ENCODE results near the gene EOLA2.
"Not testable (repeated sequence)": the region's sequence is repeated elsewhere in the genome, so short reads cannot be mapped to it uniquely, and the experiment has no call there.

The EOLA2 gene

DNA sequence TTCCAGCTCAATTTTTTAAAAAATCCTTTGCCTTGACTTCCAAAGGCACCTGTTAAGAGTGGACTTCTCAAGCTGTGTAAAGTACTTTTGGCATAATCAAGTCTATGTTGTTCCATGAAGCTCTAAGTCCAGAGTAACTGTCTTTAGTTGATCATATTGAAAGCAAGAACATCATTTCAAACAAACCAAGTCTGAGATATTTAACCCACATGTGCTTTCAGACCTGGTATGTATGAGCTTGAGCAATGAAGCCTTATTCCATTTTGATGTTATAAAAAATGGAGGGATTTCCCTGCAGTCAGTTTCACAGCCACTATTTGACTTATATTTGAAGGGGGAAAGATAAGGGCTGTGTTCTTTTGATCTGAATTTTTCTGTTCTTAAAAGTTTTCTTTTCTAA is 23.7 kb upstream of the EOLA2 start:
- H3K4me3 ChIP-seq (ENCODE audit: low read depth, low read length) = no peak overlapping the region
- no peak for DNase-seq (ENCODE audit: low read depth)
- TF ChIP-seq, protein P1, sequence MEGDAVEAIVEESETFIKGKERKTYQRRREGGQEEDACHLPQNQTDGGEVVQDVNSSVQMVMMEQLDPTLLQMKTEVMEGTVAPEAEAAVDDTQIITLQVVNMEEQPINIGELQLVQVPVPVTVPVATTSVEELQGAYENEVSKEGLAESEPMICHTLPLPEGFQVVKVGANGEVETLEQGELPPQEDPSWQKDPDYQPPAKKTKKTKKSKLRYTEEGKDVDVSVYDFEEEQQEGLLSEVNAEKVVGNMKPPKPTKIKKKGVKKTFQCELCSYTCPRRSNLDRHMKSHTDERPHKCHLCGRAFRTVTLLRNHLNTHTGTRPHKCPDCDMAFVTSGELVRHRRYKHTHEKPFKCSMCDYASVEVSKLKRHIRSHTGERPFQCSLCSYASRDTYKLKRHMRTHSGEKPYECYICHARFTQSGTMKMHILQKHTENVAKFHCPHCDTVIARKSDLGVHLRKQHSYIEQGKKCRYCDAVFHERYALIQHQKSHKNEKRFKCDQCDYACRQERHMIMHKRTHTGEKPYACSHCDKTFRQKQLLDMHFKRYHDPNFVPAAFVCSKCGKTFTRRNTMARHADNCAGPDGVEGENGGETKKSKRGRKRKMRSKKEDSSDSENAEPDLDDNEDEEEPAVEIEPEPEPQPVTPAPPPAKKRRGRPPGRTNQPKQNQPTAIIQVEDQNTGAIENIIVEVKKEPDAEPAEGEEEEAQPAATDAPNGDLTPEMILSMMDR (IDR thresholded peaks at IDR 0.05; ENCODE audit: insufficient read depth, low read depth, low read length, missing control alignments) = no peak

DNA sequence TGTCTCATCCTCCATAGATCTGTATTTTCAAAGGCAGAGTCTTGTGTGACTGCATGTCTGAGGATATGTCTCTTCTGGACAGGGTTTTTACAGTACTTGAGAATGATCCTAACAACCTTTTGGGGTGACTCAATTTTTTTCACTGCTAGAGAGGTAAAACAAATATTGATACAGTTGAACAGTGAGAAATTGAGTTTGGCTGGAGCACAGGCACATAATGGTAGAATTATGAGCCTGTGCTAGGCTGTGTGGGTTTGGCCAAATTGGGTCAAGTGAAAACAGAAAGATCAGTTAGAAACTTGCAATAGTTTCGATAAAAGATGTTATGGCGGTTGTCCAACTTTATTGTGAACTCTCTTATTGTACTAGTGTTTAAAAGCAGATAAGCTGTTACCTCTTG is 23.3 kb upstream of the EOLA2 start:
- DNase-seq (ENCODE audit: low read depth) = no peak
- TF ChIP-seq, protein P1 (IDR thresholded peaks at IDR 0.05; ENCODE audit: insufficient read depth, low read depth, low read length, missing control alignments) = no peak
- H3K4me3 ChIP-seq (ENCODE audit: low read depth, low read length) = no peak overlapping the region

- TF ChIP-seq, protein P1 (IDR thresholded peaks at IDR 0.05; ENCODE audit: insufficient read depth, low read depth, low read length, missing control alignments) = no peak
- peak; percentile 21 for DNase-seq (ENCODE audit: low read depth)
These were observed 12.4 kb upstream of the EOLA2 start for GRCh38 chrX:149950681-149951080.

GRCh38 chrX:149949743-149950436 is 11.6 kb upstream of the EOLA2 start:
- DNase-seq (ENCODE audit: low read depth) = no peak
- H3K4me3 ChIP-seq (ENCODE audit: low read depth, low read length) = no peak overlapping the region
- TF ChIP-seq, protein P1 (IDR thresholded peaks at IDR 0.05; ENCODE audit: insufficient read depth, low read depth, low read length, missing control alignments) = no peak

More at GRCh38 chrX:149950681-149951080, 12.4 kb upstream of the EOLA2 start:
- H3K4me3 ChIP-seq (ENCODE audit: low read depth, low read length) = no peak overlapping the region

- TF ChIP-seq, protein P1 (IDR thresholded peaks at IDR 0.05; ENCODE audit: insufficient read depth, low read depth, low read length, missing control alignments) = no peak
- DNase-seq (ENCODE audit: low read depth) = no peak
- no peak overlapping the region for H3K4me3 ChIP-seq (ENCODE audit: low read depth, low read length)
These were observed 9.7 kb upstream of the EOLA2 start for GRCh38 chrX:149948016-149948415.

DNA sequence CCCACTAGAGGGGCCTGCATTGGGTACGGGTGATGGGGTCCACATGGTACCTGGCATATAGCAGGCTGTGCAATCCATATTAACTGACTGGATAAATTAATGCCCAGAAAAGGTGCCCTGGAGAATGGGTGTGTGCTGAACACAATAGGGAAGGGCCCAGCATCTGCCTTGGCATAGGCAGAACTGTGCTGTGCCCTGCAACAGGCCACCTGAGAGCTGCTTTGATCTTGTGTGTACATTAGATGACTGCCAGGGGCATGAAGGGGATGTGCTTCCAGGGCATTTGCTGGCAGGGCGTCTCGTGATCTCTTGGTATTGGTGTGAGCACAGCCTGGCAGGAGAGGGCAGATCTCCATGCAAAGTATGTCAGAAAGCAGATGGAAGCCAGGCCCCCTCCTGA is 8.6 kb upstream of the EOLA2 start:
- H3K4me3 ChIP-seq (ENCODE audit: low read depth, low read length); DNase-seq (ENCODE audit: low read depth): not testable (repeated sequence)

GRCh38 chrX:149945820-149946219 is 7.5 kb upstream of the EOLA2 start:
- not testable (repeated sequence) for H3K4me3 ChIP-seq (ENCODE audit: low read depth, low read length); DNase-seq (ENCODE audit: low read depth)

GRCh38 chrX:149945087-149945670 is 6.9 kb upstream of the EOLA2 start:
- DNase-seq (ENCODE audit: low read depth); H3K4me3 ChIP-seq (ENCODE audit: low read depth, low read length): not testable (repeated sequence)
